ENCODE results near the gene TMEM26.

DNA sequence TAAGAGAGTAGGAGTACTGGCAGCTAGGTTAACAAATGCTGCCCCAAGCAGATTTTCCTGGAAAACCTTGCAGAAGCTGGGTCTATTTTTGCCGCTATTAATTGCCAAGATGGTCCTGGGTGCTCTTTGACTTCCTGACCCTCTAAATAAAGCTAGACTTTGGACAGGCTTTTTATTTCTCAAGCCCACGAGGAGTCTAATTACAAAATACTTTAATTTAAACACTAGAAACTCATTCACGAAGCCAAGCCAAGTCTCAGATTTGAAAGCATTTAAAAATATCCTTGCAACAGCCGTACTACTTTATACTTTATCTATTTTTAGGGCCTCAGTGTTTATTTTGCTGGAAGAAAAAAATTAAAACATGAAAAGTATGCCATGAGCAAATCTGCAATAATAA is 45.1 kb downstream of the TMEM26 start:
- TF ChIP-seq, protein P1, sequence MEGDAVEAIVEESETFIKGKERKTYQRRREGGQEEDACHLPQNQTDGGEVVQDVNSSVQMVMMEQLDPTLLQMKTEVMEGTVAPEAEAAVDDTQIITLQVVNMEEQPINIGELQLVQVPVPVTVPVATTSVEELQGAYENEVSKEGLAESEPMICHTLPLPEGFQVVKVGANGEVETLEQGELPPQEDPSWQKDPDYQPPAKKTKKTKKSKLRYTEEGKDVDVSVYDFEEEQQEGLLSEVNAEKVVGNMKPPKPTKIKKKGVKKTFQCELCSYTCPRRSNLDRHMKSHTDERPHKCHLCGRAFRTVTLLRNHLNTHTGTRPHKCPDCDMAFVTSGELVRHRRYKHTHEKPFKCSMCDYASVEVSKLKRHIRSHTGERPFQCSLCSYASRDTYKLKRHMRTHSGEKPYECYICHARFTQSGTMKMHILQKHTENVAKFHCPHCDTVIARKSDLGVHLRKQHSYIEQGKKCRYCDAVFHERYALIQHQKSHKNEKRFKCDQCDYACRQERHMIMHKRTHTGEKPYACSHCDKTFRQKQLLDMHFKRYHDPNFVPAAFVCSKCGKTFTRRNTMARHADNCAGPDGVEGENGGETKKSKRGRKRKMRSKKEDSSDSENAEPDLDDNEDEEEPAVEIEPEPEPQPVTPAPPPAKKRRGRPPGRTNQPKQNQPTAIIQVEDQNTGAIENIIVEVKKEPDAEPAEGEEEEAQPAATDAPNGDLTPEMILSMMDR (IDR thresholded peaks at IDR 0.05; ENCODE audit: insufficient read depth, low read depth, low read length): no peak
- TF ChIP-seq EZH2 (IDR thresholded peaks at IDR 0.05; ENCODE audit: insufficient read depth, low read length): no peak
